IMR-90 (cell line): ENCODE measurements around the gene ZNF362. TPM values are rescaled to one million over a fixed set of nuclear protein-coding genes. Genes with fewer than 3 reads are reported as not detected.

Experiments used
- ATAC-seq: fragments of 200-7000 bp; cut with Tn5 transposase; 2 replicates; pipeline ENCODE4 v1.9.1; 2020; ENCODE audit warnings: low read depth, mild to moderate bottlenecking, moderate library complexity
- BruUV-seq: library from RNA; stranded (reverse); fragments of 400-500 nt; replicated peaks from 2 replicates; lab custom pipeline; 2021; lab: Mats Ljungman, UMichigan
- CTCF ChIA-PET: fragments of 300-600 bp; formaldehyde crosslinking; extraction: SDS; loops from one replicate; lab custom pipeline; 2021; ENCODE audit warnings: antibody characterized with exemption; lab: Yijun Ruan, JAX
- POLR2A ChIA-PET: fragments of 300-600 bp; sonication (Branson Sonifier 250); formaldehyde crosslinking; loops from one replicate; lab custom pipeline; 2022; ENCODE audit warnings: antibody characterized with exemption; ENCODE audit not compliant: unreplicated experiment; lab: Charles Lee
- DNase-seq: peaks from one replicate; pipeline ENCODE4 v3.0.0; 2013
- H2AFZ ChIP-seq: replicated peaks from 2 replicates; pipeline ENCODE3; 2013; ENCODE audit warnings: low read length, mild to moderate bottlenecking; ENCODE audit not compliant: poor library complexity
- H2AK5ac ChIP-seq: 2 replicates; pipeline ENCODE4 v1.6.1; 2013; ENCODE audit warnings: low read depth, low read length, inconsistent platforms
- H2AK9ac ChIP-seq: replicated peaks from 2 replicates; pipeline ENCODE3; 2013; ENCODE audit warnings: mild to moderate bottlenecking, low read depth, low read length, moderate library complexity; ENCODE audit not compliant: poor library complexity
- H2BK120ac ChIP-seq: 2 replicates; pipeline ENCODE4 v1.6.1; 2013; ENCODE audit warnings: low read depth, low read length, inconsistent platforms
- H2BK15ac ChIP-seq: 3 replicates; pipeline ENCODE4 v1.6.1; 2013; ENCODE audit warnings: low read depth, low read length, inconsistent platforms
- H2BK20ac ChIP-seq: 2 replicates; pipeline ENCODE4 v1.6.1; 2013; ENCODE audit warnings: low read depth, mild to moderate bottlenecking, inconsistent platforms, low read length, moderate library complexity
- H2BK5ac ChIP-seq: 2 replicates; pipeline ENCODE4 v1.6.1; 2013; ENCODE audit warnings: mild to moderate bottlenecking, low read depth, low read length, inconsistent platforms; ENCODE audit not compliant: poor library complexity, severe bottlenecking
- H3K14ac ChIP-seq: replicated peaks from 2 replicates; pipeline ENCODE4 v1.6.1; 2013; ENCODE audit warnings: low read depth, low read length, inconsistent platforms
- H3K18ac ChIP-seq: 2 replicates; pipeline ENCODE4 v1.6.1; 2013; ENCODE audit warnings: low read depth, low read length, control low read depth
- H3K23ac ChIP-seq: 2 replicates; pipeline ENCODE4 v1.6.1; 2013; ENCODE audit warnings: low read depth, low read length, inconsistent platforms
- H3K27ac ChIP-seq: 2 replicates; pipeline ENCODE4 v1.5.1; 2013; ENCODE audit warnings: mild to moderate bottlenecking, control low read depth, low read length; ENCODE audit not compliant: insufficient read depth
- H3K27me3 ChIP-seq: 2 replicates; pipeline ENCODE4 v1.6.1; 2013; ENCODE audit warnings: low read length; ENCODE audit not compliant: control insufficient read depth, insufficient read depth
- H3K36me3 ChIP-seq: 2 replicates; pipeline ENCODE4 v1.6.1; 2013; ENCODE audit warnings: low read length, mixed read lengths; ENCODE audit not compliant: control insufficient read depth, insufficient read depth
- H3K4ac ChIP-seq: 2 replicates; pipeline ENCODE4 v1.6.1; 2013; ENCODE audit warnings: low read depth, low read length, inconsistent platforms
- H3K4me1 ChIP-seq: 2 replicates; pipeline ENCODE4 v1.6.1; 2013; ENCODE audit warnings: low read length, mixed read lengths; ENCODE audit not compliant: control insufficient read depth, insufficient read depth
- H3K4me2 ChIP-seq: 2 replicates; pipeline ENCODE4 v1.6.1; 2013; ENCODE audit warnings: low read depth, mild to moderate bottlenecking, control low read depth, low read length, moderate library complexity
- H3K4me3 ChIP-seq: 2 replicates; pipeline ENCODE4 v1.5.1; 2013; ENCODE audit warnings: low read depth, mild to moderate bottlenecking, control low read depth, low read length, moderate library complexity; ENCODE audit not compliant: insufficient read depth
- H3K56ac ChIP-seq: 2 replicates; pipeline ENCODE4 v1.6.1; 2013; ENCODE audit warnings: low read length, inconsistent platforms; ENCODE audit not compliant: insufficient read depth; ENCODE audit errors: extremely low read depth
- H3K79me1 ChIP-seq, 2 experiments: 2 replicates each; pipeline ENCODE4 v1.6.1; 2013; ENCODE audit warnings: low read length in 2 of 2, inconsistent platforms in 1 of 2, low read depth in 1 of 2
- H3K9ac ChIP-seq: 2 replicates; pipeline ENCODE4 v1.6.1; 2013; ENCODE audit warnings: low read depth, low read length, control low read depth
- H3K9me1 ChIP-seq: 2 replicates; pipeline ENCODE4 v1.6.1; 2013; ENCODE audit warnings: low read length, inconsistent platforms; ENCODE audit not compliant: insufficient read depth
- H3K9me3 ChIP-seq: 2 replicates; pipeline ENCODE4 v1.6.1; 2013; ENCODE audit warnings: low read length; ENCODE audit not compliant: control insufficient read depth, insufficient read depth
- H4K20me1 ChIP-seq: 2 replicates; pipeline ENCODE4 v1.6.1; 2013; ENCODE audit warnings: low read length, inconsistent platforms; ENCODE audit not compliant: insufficient read depth
- H4K5ac ChIP-seq: 2 replicates; pipeline ENCODE4 v1.6.1; 2013; ENCODE audit warnings: mild to moderate bottlenecking, low read depth, low read length, control low read depth
- H4K8ac ChIP-seq, 2 experiments: 2 replicates each; pipeline ENCODE4 v1.6.1; 2013; ENCODE audit warnings: low read depth in 2 of 2, low read length in 2 of 2, control low read depth in 1 of 2, inconsistent platforms in 1 of 2
- H4K91ac ChIP-seq: 2 replicates; pipeline ENCODE4 v1.6.1; 2013; ENCODE audit warnings: low read depth, low read length, inconsistent platforms; ENCODE audit not compliant: insufficient read depth
- MXI1 ChIP-seq: IDR thresholded peaks from 2 replicates; pipeline ENCODE4 v1.6.1; 2012; ENCODE audit warnings: low read depth, mild to moderate bottlenecking, low read length, moderate library complexity, borderline replicate concordance
- POLR2A ChIP-seq: IDR thresholded peaks from 2 replicates; pipeline ENCODE4 v1.6.1; 2012; ENCODE audit warnings: mild to moderate bottlenecking, low read depth, low read length
- SMC3 ChIP-seq: fragments of 150-350 bp; IDR thresholded peaks from 2 replicates; pipeline ENCODE4 v1.6.1; 2016; ENCODE audit warnings: low read depth, mild to moderate bottlenecking, antibody characterized with exemption, low read length, moderate library complexity
- WGBS, 2 experiments: methylation state at CpG; one replicate each; pipeline versions ENCODE4 v1.1.5 to v1.1.7; 2013; ENCODE audit warnings: missing lambda C conversion rate in 2 of 2; ENCODE audit not compliant: insufficient read length in 1 of 2; ENCODE audit errors: extremely low coverage in 2 of 2; 5-methylcytosine and 5-hydroxymethylcytosine counted together
- dilution Hi-C: fragments of 300-500 bp; cut with HindIII; formaldehyde crosslinking; loops from one replicate; pipeline ENCODE4 v1.14.3; 2018; ENCODE audit warnings: low sequenced_read_pairs; ENCODE audit not compliant: unreplicated experiment
- in situ Hi-C: fragments of 300-500 bp; cut with MboI; formaldehyde crosslinking; loops from 3 replicates; pipeline ENCODE4 v1.14.3; 2019; ENCODE audit warnings: low sequenced_read_pairs, inconsistent platforms, mixed read lengths
- intact Hi-C: fragments of 100-400 bp; cut with micrococcal nuclease; formaldehyde crosslinking; loops from 2 replicates; pipeline ENCODE4 v1.10.0; 2022
- polyA plus RNA-seq, 3 experiments: library from polyadenylated mRNA; depleted of rRNA; stranded (reverse); fragments of >200 nt; gene quantifications; 2 replicates each; pipeline ENCODE4 v1.2.3, GENCODE V29; 2012; ENCODE audit warnings: low replicate concordance in 1 of 3
- total RNA-seq: library from RNA; depleted of rRNA; stranded (reverse); fragments of >200 nt; gene quantifications from 2 replicates; pipeline ENCODE4 v1.2.3, GENCODE V29; 2012
- TF ChIP-seq, protein P1 (sequence below): fragments of 150-350 bp; IDR thresholded peaks from 2 replicates; pipeline ENCODE4 v1.6.1; 2016; ENCODE audit warnings: low read depth, mild to moderate bottlenecking, low read length, moderate library complexity, borderline replicate concordance

Gene ZNF362
- total and polyA plus RNA-seq, 2 of the 4 experiments (the other 2 are of a cell fraction): 5.7 to 12.9 TPM

DNA sequence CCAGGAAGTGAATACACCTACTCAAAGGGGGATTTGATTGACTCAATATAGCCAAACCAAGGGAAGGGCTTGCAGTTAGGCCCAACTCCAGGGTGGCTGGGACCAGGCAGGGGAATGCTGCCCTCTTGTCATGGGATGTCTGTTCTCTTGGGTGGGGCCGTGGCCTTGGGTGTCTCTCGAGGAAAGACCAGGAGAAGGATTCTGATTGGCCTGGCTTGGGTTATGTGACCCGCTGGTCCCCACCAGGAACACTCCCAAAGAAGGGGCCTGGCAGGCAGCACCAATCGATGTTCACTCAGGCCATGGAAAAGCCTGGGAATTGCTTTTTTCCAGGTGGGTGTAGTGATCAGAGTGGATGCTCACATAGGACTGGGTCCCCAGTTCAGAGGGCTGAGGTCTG lies 10.1 kb upstream of the ZNF362 start:
- no peak overlapping the region for H3K14ac ChIP-seq
- no peak overlapping the region for H2BK15ac ChIP-seq
- H3K9me3 ChIP-seq: no peaks in the 10 kb centered on the region
- CTCF ChIA-PET: no interaction called here
- H4K5ac ChIP-seq: no peak overlapping the region
- no peak overlapping the region for H2BK120ac ChIP-seq
- in situ Hi-C loops (no loop called here), intact Hi-C loops (no loop called here), dilution Hi-C loops (no loop called here)
- no peak overlapping the region for H2AK5ac ChIP-seq
- no CpG with 5 or more reads among the region's 4 CpGs for WGBS, 2 experiments
- no peak overlapping the region for H3K4me3 ChIP-seq
- H3K9ac ChIP-seq: no peak overlapping the region
- H3K79me1 ChIP-seq: no peaks in the 10 kb centered on the region
- POLR2A ChIA-PET: no interaction called here
- no peaks in the 10 kb centered on the region for H4K20me1 ChIP-seq
- H3K9me1 ChIP-seq: peaks cover 4% of the 10 kb centered on the region; the same call in 1 of the 2 replicates
- no peak overlapping the region for H4K91ac ChIP-seq
- no peak overlapping the region for H2AFZ ChIP-seq
- no peaks in the 10 kb centered on the region for H3K36me3 ChIP-seq
- ATAC-seq (no peak), DNase-seq (no peak)
- H3K18ac ChIP-seq: no peak overlapping the region
- H3K56ac ChIP-seq: no peak overlapping the region
- peaks cover 28% of the 10 kb centered on the region for H3K27me3 ChIP-seq
- no peak overlapping the region for H2AK9ac ChIP-seq
- H2BK20ac ChIP-seq: no peak overlapping the region
- H2BK5ac ChIP-seq: no peak overlapping the region
- no peak overlapping the region for H3K4ac ChIP-seq
- H4K8ac ChIP-seq: no peak overlapping the region
- no peak overlapping the region for H3K27ac ChIP-seq
- no peak for TF ChIP-seq SMC3
- TF ChIP-seq, protein P1, sequence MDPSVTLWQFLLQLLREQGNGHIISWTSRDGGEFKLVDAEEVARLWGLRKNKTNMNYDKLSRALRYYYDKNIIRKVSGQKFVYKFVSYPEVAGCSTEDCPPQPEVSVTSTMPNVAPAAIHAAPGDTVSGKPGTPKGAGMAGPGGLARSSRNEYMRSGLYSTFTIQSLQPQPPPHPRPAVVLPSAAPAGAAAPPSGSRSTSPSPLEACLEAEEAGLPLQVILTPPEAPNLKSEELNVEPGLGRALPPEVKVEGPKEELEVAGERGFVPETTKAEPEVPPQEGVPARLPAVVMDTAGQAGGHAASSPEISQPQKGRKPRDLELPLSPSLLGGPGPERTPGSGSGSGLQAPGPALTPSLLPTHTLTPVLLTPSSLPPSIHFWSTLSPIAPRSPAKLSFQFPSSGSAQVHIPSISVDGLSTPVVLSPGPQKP: no peak
- no peak for TF ChIP-seq POLR2A
- TF ChIP-seq MXI1: no peak
- H3K23ac ChIP-seq: no peak overlapping the region
- H3K4me1 ChIP-seq: no peaks in the 10 kb centered on the region
- no TSS peak for BruUV-seq
- H3K4me2 ChIP-seq: no peak overlapping the region
